Rectal smooth muscle tissue (tissue), 1 donor: ENCODE results near the gene LHFPL5.

Source experiments
- H3K27ac ChIP-seq: one replicate; pipeline ENCODE4 v1.7.0; 2013; ENCODE audit warnings: low read depth, low read length, inconsistent platforms
- H3K27me3 ChIP-seq: one replicate; pipeline ENCODE4 v1.7.0; 2013; ENCODE audit warnings: low read length; ENCODE audit not compliant: control insufficient read depth, insufficient read depth
- H3K36me3 ChIP-seq: one replicate; pipeline ENCODE4 v1.7.0; 2013; ENCODE audit warnings: low read length; ENCODE audit not compliant: control insufficient read depth, insufficient read depth
- H3K4me1 ChIP-seq: one replicate; pipeline ENCODE4 v1.7.0; 2013; ENCODE audit warnings: low read length; ENCODE audit not compliant: control insufficient read depth, insufficient read depth
- H3K4me3 ChIP-seq: one replicate; pipeline ENCODE4 v1.7.0; 2013; ENCODE audit warnings: low read length
- H3K9ac ChIP-seq: one replicate; pipeline ENCODE4 v1.7.0; 2013; ENCODE audit warnings: low read length

LHFPL5 gene

DNA sequence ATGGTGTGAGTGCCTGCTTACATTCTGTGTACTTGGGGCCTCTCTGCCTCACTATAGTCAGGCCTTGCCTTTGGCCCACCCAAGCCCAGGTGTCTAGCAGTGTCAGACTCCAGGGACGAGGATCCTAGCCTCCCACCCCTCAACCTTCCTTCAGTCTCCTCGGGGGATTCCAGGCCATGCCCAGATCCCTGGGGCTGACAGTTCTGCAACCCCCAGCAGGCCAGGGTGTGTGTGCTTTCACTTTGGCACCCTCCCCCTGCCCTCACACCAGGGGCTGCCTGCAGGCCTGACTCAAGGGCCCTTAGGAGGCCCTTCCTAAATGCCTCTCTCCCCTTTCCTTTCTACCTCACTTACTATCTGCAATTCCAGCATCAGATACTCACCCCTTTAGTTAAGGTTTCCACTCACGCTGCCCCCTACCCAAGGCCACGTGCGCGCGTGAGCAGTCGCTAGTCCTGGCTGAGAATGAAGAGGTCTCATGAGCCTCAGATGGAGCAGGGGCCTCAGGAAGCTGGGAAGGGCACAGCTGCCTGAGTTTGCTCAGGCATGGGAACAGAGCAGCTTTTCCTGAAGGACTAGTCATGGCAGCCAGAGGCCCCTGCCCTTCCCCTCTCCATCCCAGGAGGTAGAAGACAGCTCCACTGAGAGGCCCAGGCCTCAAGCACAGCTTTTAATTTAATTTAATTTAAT is 7.2 kb upstream of the LHFPL5 start:
- Histone ChIP-seq H3K9ac (no peak overlapping the region), H3K4me1 (no peaks in the 10 kb centered on the region), H3K4me3 (no peak overlapping the region), H3K27ac (no peak overlapping the region), H3K27me3 (no peaks in the 10 kb centered on the region), H3K36me3 (no peaks in the 10 kb centered on the region)

DNA sequence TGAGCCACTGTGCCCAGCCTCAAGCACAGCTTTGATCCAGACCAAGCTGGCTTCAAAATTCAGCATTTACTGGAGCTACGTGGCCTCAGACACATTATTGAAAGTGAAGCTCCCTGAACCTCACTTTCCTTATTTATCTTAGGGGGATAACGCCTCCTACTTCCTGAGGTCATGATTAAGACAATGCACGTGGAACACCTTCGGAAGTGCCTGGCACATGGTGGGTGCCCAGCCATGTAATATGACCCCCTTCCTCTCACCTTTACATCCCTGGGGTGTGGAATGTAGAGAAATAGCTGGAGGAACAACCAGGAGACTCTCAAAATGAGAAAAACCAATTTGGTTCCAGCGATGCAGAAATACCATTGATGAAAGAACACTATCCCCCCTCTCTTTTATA is 6.4 kb upstream of the LHFPL5 start:
- H3K27ac ChIP-seq: no peak overlapping the region
- no peaks in the 10 kb centered on the region for H3K36me3 ChIP-seq
- H3K27me3 ChIP-seq: no peaks in the 10 kb centered on the region
- no peak overlapping the region for H3K9ac ChIP-seq
- H3K4me1 ChIP-seq: no peaks in the 10 kb centered on the region
- no peak overlapping the region for H3K4me3 ChIP-seq

DNA sequence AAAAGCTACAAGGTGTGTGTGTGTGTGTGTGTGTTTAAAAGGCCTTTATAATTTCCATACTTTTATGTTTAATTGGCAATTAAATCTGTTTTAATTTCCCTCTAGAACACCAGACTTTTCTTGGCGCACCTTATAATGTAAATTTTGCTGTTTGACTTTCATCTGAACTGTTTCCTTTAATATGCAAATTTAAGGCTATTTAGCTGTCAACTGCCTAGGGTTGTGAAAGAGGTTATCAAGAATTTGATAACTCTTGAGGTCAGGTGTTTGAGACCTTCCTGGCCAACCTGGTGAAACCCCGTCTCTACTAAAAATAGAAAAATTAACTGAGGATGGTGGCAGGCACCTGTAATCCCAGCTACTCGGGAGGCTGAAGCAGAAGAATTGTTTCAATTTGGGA is 4.0 kb upstream of the LHFPL5 start:
- no peak overlapping the region for H3K27ac ChIP-seq
- no peaks in the 10 kb centered on the region for H3K4me1 ChIP-seq
- H3K9ac ChIP-seq: no peak overlapping the region
- H3K36me3 ChIP-seq: no peaks in the 10 kb centered on the region
- H3K4me3 ChIP-seq: no peak overlapping the region
- peaks cover 8% of the 10 kb centered on the region for H3K27me3 ChIP-seq

DNA sequence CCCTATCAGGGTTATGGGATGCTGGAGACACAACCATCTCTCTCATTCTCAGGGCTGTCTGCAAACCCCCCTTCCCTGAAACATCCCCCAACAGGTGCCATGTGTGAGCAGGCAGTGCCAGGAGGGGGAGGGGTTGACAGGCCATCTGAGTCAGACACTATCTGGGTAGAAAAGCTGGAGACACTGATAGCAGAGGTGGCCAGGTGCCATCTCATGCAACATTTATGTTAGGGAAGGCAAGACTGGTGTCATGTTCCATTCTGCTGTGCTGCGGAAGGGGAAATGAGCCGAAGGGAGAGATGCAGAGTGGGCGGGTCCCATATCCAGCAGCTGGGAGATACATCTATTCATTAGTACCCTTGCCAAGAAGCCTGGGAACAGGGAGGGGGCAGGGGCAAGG is 3.5 kb downstream of the LHFPL5 start:
- Histone ChIP-seq H3K4me3 (no peak overlapping the region), H3K27me3 (peaks cover 13% of the 10 kb centered on the region), H3K27ac (no peak overlapping the region), H3K4me1 (no peaks in the 10 kb centered on the region), H3K9ac (no peak overlapping the region), H3K36me3 (no peaks in the 10 kb centered on the region)

DNA sequence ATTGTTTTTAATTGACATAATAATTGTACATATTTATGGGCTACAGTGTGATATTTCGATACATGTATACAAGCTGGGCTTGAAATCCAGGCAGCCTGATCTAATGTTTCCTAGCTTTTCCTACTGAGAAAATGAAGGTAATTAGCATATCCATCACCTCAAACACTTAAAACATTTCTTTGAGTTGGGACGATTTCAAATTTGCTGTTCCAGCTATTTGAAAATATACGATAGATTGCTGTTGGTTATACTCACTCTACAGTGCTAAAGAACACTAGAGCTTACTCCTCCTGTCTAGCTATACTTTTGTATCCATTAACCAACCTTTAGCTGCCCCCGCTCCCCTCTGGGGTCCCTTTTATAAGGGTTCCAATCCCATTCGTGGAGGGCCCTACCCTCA is 4.7 kb downstream of the LHFPL5 start:
- H3K36me3 ChIP-seq: no peaks in the 10 kb centered on the region
- H3K27me3 ChIP-seq: peaks cover 13% of the 10 kb centered on the region
- H3K9ac ChIP-seq: no peak overlapping the region
- no peak overlapping the region for H3K27ac ChIP-seq
- no peaks in the 10 kb centered on the region for H3K4me1 ChIP-seq
- no peak overlapping the region for H3K4me3 ChIP-seq

DNA sequence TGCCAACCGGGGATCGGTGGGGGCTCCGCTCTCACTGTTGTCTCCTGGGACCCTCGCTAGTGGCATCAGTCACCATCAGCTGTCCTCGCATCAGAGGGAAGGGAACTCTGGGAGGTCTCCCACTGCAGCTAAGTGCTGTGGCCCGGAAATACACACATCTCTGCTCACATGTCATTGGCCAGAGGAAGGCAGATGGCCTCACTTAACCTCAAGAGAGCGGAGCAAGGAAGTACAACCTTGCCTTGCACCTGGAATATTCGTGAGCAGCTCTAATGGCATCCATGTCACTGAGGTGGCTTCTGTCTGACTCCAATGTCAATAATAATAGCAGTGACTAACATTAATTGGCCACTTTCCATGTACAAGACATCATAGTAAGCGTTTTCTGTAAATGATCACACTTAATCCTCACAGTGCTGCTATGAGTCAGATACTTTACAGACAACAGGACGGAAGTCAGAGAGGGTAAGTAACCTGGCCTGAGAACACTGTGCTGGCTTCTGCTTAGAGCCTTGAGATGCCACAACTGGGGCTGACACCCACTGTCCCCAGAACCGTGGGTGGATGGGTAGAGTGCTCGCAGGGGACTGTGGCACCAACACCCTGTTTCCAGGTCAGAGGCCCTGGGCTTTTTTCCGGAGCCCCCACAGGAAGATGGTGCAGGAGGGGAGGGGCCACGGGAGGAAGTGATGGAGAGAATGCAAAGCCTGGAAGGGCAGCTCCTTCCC is 6.0 kb downstream of the LHFPL5 start:
- Histone ChIP-seq H3K9ac (no peak overlapping the region), H3K36me3 (no peaks in the 10 kb centered on the region), H3K4me1 (no peaks in the 10 kb centered on the region), H3K27ac (no peak overlapping the region), H3K27me3 (peaks cover 5% of the 10 kb centered on the region), H3K4me3 (no peak overlapping the region)

DNA sequence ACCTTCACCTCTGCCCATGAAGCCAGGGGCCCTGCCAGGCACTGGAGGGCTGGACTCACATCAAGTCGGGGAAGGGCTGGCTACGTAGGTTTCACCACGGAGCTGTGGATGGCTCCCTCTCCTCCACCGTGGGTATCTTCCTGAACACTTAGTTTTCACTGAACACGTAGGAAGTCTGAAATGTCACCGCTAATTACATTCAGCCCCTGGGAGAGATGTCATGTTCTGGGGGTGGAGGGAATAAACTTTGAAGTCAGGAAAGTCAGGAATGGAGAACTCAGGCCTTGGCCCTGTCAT is 6.5 kb downstream of the LHFPL5 start:
- Histone ChIP-seq H3K4me1 (no peaks in the 10 kb centered on the region), H3K27me3 (peaks cover 4% of the 10 kb centered on the region), H3K4me3 (no peak overlapping the region), H3K27ac (no peak overlapping the region), H3K36me3 (no peaks in the 10 kb centered on the region), H3K9ac (no peak overlapping the region)

DNA sequence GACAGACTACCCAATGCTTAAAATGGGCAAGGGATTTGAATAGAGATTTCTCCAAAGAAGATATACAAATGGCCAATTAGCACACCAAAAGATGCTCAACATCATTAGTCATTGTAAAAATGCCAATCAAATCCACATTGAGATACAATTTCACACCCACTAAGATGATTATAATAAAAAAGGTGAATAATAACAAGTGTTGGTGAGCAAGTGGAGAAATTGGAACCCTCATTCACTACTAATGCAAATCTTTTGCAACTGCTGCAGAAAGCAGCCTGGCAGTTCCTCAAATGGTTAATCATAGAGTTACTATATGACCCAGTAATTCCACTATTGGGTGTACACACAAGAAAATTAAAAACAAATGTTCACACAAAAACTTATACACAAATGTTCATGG is 12.4 kb downstream of the LHFPL5 start:
- Histone ChIP-seq H3K36me3 (no peaks in the 10 kb centered on the region), H3K9ac (no peak overlapping the region), H3K27ac (no peak overlapping the region)

DNA sequence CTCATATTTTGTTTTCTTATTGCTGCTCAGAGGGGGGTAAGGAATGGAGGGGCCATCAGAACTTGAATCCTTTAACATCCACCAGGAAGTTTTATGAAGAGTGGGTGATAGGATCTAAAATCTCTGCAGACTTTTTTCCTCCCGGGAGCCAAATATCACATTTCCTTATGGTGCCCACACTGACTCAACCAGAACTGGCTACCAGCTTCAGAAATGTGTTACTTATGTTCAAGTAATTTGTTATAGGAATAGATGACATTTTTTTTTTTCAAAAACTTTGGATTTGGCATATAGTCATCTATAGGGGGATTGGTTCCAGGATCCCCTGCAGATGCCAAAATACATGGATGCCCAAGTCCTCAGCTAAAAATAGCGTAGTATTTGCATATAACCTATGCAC is 18.4 kb downstream of the LHFPL5 start:
- Histone ChIP-seq H3K4me3 (no peak overlapping the region), H3K9ac (no peak overlapping the region), H3K36me3 (no peaks in the 10 kb centered on the region), H3K4me1 (no peaks in the 10 kb centered on the region), H3K27ac (no peak overlapping the region), H3K27me3 (no peaks in the 10 kb centered on the region)

More for the DNA sequence above, 12.4 kb downstream of the LHFPL5 start:
- H3K27me3 ChIP-seq: no peaks in the 10 kb centered on the region
- no peak overlapping the region for H3K4me3 ChIP-seq
- no peaks in the 10 kb centered on the region for H3K4me1 ChIP-seq

DNA sequence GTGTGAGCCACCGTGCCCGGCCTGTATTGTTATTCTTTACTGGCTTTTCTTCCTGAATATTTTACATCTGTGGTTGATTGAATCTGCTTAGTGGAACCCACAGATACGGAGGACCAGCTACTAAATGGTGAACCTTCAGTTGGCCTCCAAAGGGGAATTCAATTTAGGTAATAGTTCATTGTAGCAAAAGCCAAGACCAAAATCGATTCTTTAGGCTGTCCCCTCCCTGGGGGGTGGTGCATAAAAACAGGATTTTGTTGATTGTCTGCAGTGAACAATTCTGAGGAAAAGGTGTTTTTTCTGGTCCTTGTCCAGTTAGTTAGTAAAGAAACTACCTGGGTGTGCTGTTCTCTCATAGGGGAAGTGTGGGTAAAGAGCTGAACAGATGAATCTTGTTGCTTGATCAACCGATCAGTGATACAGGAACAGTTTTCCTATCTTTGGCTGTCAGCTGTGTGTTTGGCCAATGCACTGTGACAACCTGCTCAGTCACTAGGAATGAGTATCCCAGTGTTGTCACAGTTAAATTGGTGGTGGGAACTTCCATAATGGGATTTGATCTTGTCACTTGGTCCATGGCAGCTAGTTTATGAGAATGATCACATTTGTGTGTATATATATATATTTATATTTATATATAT is 19.5 kb downstream of the LHFPL5 start:
- Histone ChIP-seq H3K27me3 (no peaks in the 10 kb centered on the region), H3K4me3 (no peak overlapping the region), H3K9ac (no peak overlapping the region), H3K4me1 (no peaks in the 10 kb centered on the region), H3K27ac (no peak overlapping the region), H3K36me3 (no peaks in the 10 kb centered on the region)

DNA sequence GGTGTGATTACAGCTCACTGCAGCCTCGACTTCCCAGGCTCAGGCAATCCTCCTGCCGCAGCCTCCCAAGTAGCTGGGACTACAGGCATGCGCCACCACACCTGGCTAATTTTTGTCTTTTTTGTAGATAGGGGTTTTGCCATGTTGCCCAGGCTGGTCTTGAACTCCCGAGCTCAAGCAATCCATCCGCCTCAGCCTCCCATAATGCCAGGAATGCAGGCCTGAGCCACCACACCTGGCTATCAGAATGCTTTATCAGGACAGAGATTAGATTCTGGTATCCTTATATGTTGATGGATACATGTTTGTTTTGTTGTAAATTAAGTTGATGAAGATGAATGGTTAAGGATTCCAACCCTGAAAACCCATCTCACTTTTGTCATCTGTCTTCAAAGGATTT is 24.2 kb downstream of the LHFPL5 start:
- H3K4me3 ChIP-seq: no peak overlapping the region
- H3K36me3 ChIP-seq: no peaks in the 10 kb centered on the region
- H3K9ac ChIP-seq: no peak overlapping the region
- no peaks in the 10 kb centered on the region for H3K4me1 ChIP-seq
- H3K27ac ChIP-seq: no peak overlapping the region
- H3K27me3 ChIP-seq: no peaks in the 10 kb centered on the region

DNA sequence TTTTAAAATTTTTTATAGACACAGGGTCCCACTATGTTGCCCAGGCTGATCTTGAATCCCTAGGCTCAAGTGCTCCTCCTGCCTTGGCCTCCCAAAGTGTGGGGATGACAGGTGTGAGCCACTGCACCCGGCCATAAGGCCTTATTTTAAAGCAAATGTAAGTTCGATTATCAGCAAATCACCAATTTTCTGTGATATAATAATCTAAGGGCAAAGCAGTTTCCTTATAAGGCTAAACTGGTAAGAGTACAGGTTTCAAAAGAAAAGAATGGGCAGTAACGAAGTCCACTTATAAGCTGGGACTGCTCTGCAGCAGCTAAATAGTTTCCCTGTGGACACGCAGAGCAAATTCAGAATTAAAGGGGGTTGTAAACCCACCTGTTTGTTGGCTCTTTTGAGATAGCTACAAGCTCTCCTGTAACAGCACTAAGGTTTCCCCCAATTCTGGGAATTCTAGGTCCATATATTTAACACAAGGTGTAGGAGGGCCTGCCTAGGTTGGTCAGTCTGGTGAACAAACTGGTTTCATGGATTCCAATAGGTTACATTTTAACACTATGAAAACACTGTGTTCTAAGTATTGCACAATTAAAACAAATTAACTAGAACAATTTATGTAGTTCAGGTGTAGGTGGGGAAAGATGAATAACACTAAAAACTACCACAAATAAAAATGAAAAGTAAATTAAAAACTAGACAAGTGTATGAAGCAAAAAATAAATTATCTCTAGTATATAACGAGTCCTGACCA is 26.3 kb downstream of the LHFPL5 start:
- Histone ChIP-seq H3K4me1 (no peaks in the 10 kb centered on the region), H3K27me3 (no peaks in the 10 kb centered on the region), H3K9ac (no peak overlapping the region), H3K27ac (no peak overlapping the region), H3K36me3 (peaks cover 3% of the 10 kb centered on the region), H3K4me3 (no peak overlapping the region)
